Glutamatergic neuron (in vitro differentiated cells): ENCODE data around the gene TCP11. TPM values are rescaled to one million over a fixed set of nuclear protein-coding genes. Genes with fewer than 3 reads are reported as not detected.

Experiments used
- DNase-seq: peaks from one replicate; pipeline ENCODE4 v3.0.0; 2022
- H3K27ac Mint-ChIP-seq: one replicate; pipeline ENCODE4 v1.8.0; 2020; ENCODE audit warnings: mild to moderate bottlenecking, mixed read lengths, inconsistent platforms; ENCODE audit not compliant: unreplicated experiment
- H3K27me3 Mint-ChIP-seq: one replicate; pipeline ENCODE4 v1.8.0; 2020; ENCODE audit warnings: mild to moderate bottlenecking, moderate library complexity, mixed read lengths, inconsistent platforms; ENCODE audit not compliant: unreplicated experiment
- H3K36me3 Mint-ChIP-seq: one replicate; pipeline ENCODE4 v1.8.0; 2020; ENCODE audit warnings: mild to moderate bottlenecking, mixed read lengths, inconsistent platforms; ENCODE audit not compliant: unreplicated experiment
- H3K4me1 Mint-ChIP-seq: one replicate; pipeline ENCODE4 v1.8.0; 2020; ENCODE audit warnings: mild to moderate bottlenecking, low read depth, mixed read lengths, inconsistent platforms; ENCODE audit not compliant: unreplicated experiment
- H3K4me3 Mint-ChIP-seq: one replicate; pipeline ENCODE4 v1.8.0; 2020; ENCODE audit warnings: mild to moderate bottlenecking, mixed read lengths, inconsistent platforms; ENCODE audit not compliant: unreplicated experiment
- H3K9me3 Mint-ChIP-seq: one replicate; pipeline ENCODE4 v1.8.0; 2020; ENCODE audit warnings: mild to moderate bottlenecking, moderate library complexity, mixed read lengths, inconsistent platforms; ENCODE audit not compliant: unreplicated experiment
- total RNA-seq: library from RNA; stranded (reverse); fragmentation: NEBNext Ultra II Directional; extraction: Animal tissue kit (Norgen Biotek cat#: 25700); gene quantifications from one replicate; pipeline ENCODE4 v1.2.1, GENCODE V29; 2021; ENCODE audit not compliant: unreplicated experiment
- TF ChIP-seq, protein P1 (sequence below): fragments of 200-600 bp; sonication (generic); IDR thresholded peaks from one replicate; pipeline ENCODE4 v1.5.0; 2021; ENCODE audit not compliant: partially characterized antibody, unreplicated experiment

Gene TCP11
- total RNA-seq, 1 donor from 2014 or later = not detected

DNA sequence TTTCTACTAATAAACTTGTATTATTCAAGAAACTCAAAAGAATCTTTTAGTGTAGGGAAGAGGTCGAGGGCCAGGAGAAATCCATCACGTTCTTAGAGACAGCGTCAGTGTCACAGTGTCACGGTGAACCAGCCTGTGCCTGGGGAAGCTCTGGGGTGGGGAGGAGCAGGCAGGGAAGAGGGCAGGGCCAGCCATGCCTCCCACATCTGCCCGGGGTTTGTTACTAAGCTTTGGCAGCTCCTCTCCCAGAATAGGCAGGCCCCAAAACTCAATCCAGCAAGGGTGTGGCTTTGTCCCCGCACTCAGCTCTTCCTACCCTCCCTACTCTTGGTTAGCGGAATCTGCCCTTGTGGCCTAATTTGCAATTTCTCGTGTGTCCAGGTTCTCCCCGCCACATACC is 72.9 kb downstream of the TCP11 start:
- DNase-seq = no peak
- Mint-ChIP-seq H3K27me3 (peaks cover 6% of the 10 kb centered on the region), H3K9me3 (peaks cover 4% of the 10 kb centered on the region), H3K4me1 (peaks cover 5% of the 10 kb centered on the region), H3K27ac (no peak overlapping the region), H3K4me3 (no peak overlapping the region), H3K36me3 (peaks cover 5% of the 10 kb centered on the region)
- TF ChIP-seq, protein P1, sequence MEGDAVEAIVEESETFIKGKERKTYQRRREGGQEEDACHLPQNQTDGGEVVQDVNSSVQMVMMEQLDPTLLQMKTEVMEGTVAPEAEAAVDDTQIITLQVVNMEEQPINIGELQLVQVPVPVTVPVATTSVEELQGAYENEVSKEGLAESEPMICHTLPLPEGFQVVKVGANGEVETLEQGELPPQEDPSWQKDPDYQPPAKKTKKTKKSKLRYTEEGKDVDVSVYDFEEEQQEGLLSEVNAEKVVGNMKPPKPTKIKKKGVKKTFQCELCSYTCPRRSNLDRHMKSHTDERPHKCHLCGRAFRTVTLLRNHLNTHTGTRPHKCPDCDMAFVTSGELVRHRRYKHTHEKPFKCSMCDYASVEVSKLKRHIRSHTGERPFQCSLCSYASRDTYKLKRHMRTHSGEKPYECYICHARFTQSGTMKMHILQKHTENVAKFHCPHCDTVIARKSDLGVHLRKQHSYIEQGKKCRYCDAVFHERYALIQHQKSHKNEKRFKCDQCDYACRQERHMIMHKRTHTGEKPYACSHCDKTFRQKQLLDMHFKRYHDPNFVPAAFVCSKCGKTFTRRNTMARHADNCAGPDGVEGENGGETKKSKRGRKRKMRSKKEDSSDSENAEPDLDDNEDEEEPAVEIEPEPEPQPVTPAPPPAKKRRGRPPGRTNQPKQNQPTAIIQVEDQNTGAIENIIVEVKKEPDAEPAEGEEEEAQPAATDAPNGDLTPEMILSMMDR = no peak

Other genes starting within 250 kb of the TCP11 start
- 0.25 TPM for gene SCUBE3, start 72.6 kb upstream of the TCP11 start, total RNA-seq
- 38.3 TPM for gene ZNF76, start 118.4 kb upstream of the TCP11 start, total RNA-seq
- 1.8 TPM for gene DEF6, start 156.5 kb upstream of the TCP11 start, total RNA-seq
- gene PPARD, start 201.2 kb upstream of the TCP11 start, total RNA-seq = 37.5 TPM